C4-2B (cell line): ENCODE results near the gene SEZ6L2.
A peak's percentile ranks its signal among the peaks of the same experiment; 100 is the strongest.

ENCODE experiments used
- H3K27ac ChIP-seq: fragments of 450-650 bp; 2 replicates; pipeline ENCODE4 v1.5.1; 2017
- ZFX ChIP-seq: fragments of 450-650 bp; IDR thresholded peaks from 2 replicates; pipeline ENCODE4 v1.6.1; 2017
- TF ChIP-seq, protein P1 (sequence below): fragments of 450-650 bp; conservative IDR thresholded peaks from 2 replicates; pipeline ENCODE4 v1.5.1; 2017; ENCODE audit warnings: mild to moderate bottlenecking

SEZ6L2 gene

DNA sequence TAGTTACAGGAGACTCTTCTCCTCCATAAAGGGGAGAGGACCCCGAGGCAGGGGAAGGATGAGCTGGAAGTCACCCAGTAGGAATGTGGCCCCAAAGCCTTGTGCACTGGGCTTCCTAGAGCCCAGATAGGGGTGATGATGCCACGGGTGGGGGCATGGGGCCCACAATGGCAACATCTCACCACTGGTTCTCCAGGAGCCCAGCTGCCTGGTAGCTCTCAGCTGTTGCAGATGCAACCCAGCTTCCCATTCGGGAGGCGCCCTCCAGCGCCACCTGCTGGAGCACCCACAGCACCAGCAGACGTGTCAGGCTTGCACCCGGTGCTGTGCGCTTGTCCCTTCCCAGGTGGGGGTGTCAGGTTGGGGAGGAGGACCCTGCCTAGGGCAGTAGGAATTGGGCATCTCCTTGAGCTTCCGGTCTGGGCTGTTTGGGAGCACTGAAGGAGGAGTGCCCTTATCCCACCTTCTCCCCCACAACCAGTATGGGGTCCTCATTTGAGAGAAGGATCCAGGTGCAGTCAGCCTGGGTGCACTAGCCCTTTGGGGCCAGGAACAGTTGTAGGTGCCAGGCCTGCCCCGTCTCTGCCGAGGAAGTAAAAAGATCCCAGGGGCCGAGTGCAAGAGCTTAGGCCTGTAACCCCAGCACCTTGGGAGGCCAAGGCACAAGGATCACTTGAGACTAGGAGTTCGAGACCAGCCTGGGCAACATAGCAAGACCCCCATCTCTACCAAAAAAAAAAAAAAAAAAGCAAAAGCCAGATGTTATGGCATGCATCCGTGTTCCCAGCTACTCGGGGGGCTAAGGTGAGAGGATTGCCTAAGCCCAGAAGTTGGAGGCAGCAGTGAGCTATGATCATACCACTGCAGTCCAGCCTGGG, 50.7 kb downstream of the SEZ6L2 start:
- no peak for TF ChIP-seq ZFX
- TF ChIP-seq, protein P1, sequence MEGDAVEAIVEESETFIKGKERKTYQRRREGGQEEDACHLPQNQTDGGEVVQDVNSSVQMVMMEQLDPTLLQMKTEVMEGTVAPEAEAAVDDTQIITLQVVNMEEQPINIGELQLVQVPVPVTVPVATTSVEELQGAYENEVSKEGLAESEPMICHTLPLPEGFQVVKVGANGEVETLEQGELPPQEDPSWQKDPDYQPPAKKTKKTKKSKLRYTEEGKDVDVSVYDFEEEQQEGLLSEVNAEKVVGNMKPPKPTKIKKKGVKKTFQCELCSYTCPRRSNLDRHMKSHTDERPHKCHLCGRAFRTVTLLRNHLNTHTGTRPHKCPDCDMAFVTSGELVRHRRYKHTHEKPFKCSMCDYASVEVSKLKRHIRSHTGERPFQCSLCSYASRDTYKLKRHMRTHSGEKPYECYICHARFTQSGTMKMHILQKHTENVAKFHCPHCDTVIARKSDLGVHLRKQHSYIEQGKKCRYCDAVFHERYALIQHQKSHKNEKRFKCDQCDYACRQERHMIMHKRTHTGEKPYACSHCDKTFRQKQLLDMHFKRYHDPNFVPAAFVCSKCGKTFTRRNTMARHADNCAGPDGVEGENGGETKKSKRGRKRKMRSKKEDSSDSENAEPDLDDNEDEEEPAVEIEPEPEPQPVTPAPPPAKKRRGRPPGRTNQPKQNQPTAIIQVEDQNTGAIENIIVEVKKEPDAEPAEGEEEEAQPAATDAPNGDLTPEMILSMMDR = peak; percentile 82
- H3K27ac ChIP-seq = no peak overlapping the region

DNA sequence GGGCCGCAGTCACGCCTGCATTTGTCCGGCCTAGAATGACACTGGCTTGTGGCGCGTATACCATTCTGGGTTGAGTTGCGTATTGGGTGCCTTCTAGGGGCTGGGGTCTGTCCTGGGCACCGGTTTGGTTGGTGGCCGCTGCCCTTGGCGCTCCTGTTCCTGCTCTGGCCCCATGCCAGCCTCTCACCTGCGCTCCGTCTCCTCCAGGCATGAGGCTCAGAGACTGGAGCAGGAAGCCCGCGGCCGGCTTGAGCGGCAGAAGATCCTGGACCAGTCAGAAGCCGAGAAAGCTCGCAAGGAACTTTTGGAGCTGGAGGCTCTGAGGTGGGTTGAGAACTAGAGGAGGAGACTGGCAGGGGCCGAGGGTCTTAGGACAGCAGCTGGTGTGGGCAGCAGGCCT, 53.7 kb downstream of the SEZ6L2 start:
- H3K27ac ChIP-seq = no peak overlapping the region
- TF ChIP-seq, protein P1 = no peak
- no peak for TF ChIP-seq ZFX

DNA sequence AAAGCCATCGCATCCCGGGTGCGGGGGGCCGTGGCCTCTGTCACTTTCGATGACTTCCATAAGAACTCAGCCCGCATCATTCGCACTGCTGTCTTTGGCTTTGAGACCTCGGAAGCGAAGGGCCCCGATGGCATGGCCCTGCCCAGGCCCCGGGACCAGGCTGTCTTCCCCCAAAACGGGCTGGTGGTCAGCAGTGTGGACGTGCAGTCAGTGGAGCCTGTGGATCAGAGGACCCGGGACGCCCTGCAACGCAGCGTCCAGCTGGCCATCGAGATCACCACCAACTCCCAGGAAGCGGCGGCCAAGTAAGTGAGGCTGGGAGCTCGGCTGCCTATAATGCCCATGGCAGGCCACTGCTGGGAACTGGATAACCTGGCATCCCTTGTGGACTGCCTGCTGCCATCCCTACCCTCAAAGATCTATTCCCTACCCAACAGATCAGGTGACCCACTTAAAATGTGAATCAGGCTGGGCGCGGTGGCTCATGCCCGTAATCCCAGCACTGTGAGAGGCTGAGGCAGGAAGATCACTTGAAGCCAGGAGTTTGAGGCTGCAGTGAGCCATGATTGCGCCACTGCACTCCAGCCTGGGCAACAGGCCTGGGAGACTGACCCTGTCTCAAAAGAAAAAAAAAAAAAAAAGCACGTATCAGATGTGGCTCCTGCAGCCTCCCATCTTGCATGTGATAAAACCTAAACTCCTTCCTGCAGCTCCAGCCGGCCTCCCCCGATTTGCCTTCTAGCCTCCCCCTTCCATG, 54.6 kb downstream of the SEZ6L2 start:
- no peak for TF ChIP-seq ZFX
- TF ChIP-seq, protein P1 = no peak
- H3K27ac ChIP-seq = no peak overlapping the region

DNA sequence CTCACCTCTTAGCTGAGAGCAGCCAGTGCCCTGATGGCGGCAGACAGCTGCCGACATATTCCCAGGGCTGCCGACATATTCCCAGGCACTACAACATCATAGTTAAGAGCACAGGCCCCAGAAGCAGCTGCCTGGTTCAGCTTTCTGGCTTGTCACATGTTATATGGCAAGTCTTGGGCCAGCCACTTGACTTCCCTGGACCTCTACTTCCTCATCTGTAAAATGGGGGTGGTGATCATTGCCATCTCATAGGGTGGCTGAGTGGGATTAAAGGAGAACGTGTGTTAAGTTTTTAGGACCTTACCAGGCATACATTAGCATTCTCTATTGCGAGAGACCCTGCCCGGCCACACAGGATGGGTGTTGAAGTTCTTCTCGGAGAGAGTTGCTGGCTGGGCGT, 55.4 kb downstream of the SEZ6L2 start:
- TF ChIP-seq, protein P1 = no peak
- TF ChIP-seq ZFX = no peak
- H3K27ac ChIP-seq = no peak overlapping the region

DNA sequence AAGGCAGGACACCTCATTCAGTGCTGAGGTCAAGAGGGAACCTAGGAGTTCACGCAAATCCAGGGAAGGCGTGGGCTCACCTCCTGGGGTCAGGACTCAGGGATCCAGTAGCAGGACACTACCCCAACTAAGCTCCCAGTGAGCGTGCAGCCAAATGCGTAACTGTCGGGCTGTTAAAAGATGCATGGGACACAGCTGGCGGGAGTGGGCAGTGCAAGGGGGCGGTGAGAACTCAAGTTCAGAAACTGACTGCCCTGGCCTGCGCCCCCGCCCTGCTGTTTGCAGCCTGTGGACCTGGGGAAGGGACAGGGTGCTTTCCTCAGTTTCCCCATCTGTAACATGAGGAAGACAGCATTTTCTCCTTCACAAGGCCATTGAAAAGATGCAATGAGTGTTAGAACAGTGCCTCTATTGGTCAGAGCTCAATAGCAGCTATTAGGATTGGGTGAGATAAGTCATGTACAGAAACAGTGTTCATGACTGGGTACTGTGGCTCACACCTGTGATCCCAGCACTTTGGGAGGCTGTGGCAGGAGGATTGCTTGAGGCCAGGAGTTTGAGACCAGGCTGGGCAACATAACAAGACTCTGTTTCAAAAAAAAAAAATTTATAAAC, 56.5 kb downstream of the SEZ6L2 start:
- TF ChIP-seq, protein P1 = no peak
- H3K27ac ChIP-seq = no peak overlapping the region

DNA sequence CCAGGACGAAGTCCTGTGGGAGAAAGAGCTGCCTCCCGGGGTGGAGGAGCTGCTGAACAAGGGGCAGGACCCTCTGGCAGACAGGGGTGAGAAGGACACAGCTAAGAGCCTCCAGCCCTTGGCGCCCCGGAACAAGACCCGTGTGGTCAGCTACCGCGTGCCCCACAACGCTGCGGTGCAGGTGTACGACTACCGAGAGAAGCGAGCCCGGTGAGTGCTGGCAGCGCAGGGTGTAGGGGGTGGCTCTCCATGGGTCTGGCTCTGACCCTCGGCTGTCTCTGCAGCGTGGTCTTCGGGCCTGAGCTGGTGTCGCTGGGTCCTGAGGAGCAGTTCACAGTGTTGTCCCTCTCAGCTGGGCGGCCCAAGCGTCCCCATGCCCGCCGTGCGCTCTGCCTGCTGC, 57.7 kb downstream of the SEZ6L2 start:
- H3K27ac ChIP-seq = no peak overlapping the region
- TF ChIP-seq, protein P1 = no peak
- no peak for TF ChIP-seq ZFX

DNA sequence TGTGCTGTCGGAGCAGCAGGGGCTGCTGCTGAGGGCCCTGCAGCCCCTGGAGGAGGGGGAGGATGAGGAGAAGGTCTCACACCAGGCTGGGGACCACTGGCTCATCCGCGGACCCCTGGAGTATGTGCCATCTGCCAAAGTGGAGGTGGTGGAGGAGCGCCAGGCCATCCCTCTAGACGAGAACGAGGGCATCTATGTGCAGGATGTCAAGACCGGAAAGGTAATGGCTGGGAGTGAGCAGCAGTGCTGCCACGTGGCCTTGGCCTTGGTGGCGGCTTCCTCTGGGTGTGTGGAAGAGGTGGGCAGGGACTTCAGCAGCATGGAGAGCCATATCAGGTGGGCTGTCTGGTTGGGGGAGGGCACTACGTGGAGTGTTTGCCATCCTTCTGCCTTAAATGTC, 59.1 kb downstream of the SEZ6L2 start:
- H3K27ac ChIP-seq = no peak overlapping the region
- TF ChIP-seq, protein P1 = no peak
- TF ChIP-seq ZFX = no peak
